Ecto neural progenitor cell (in vitro differentiated cells): ENCODE measurements around the gene KRTAP9-2.
"Not testable (repeated sequence)": the region's sequence is repeated elsewhere in the genome, so short reads cannot be mapped to it uniquely, and the experiment has no call there.

Experiments used
- DNase-seq: peaks from one replicate; pipeline ENCODE4 v3.0.0-alpha.2; 2018; ENCODE audit warnings: low spot score

The KRTAP9-2 gene

GRCh38 chr17:41226598-41227095 is at the start of gene KRTAP9-2:
TSS of gene KRTAP9-2 (plus strand) at chr17:41226648. CDS start at chr17:41226655, 7 bp downstream.
- not testable (repeated sequence) for DNase-seq

GRCh38 chr17:41176744-41177387 is 49.6 kb upstream of the KRTAP9-2 start:
- DNase-seq = no peak

- no peak for DNase-seq
These were observed 48.6 kb upstream of the KRTAP9-2 start, which contains the start of gene KRTAP4-2 for GRCh38 chr17:41177727-41178271. TSS of gene KRTAP4-2 (minus strand) at chr17:41178221. CDS start at chr17:41178164, 57 bp downstream.

- no peak for DNase-seq
These were observed 48.1 kb upstream of the KRTAP9-2 start for GRCh38 chr17:41178341-41178740.

GRCh38 chr17:41178843-41179616 is 47.4 kb upstream of the KRTAP9-2 start:
- DNase-seq = no peak

GRCh38 chr17:41184480-41184961 is 41.9 kb upstream of the KRTAP9-2 start, which contains the start of gene KRTAP4-1:
TSS of gene KRTAP4-1 (minus strand) at chr17:41184911. CDS start at chr17:41184854, 57 bp downstream.
- no peak for DNase-seq

- no peak for DNase-seq
These were observed 41.4 kb upstream of the KRTAP9-2 start for GRCh38 chr17:41185001-41185400.

GRCh38 chr17:41186872-41187271 is 39.6 kb upstream of the KRTAP9-2 start:
- DNase-seq = no peak

- DNase-seq = not testable (repeated sequence)
These were observed 36.6 kb upstream of the KRTAP9-2 start, which contains the start of gene KRTAP9-1 for GRCh38 chr17:41189837-41190318. TSS of gene KRTAP9-1 (plus strand) at chr17:41189887. CDS start at chr17:41189887, 0 bp downstream.

- DNase-seq = no peak
These were observed 36.1 kb upstream of the KRTAP9-2 start for GRCh38 chr17:41190328-41190727.

GRCh38 chr17:41196068-41196467 is 30.4 kb upstream of the KRTAP9-2 start:
- DNase-seq = no peak

GRCh38 chr17:41199421-41200078 is 26.9 kb upstream of the KRTAP9-2 start:
- no peak for DNase-seq

GRCh38 chr17:41211845-41212466 is 14.5 kb upstream of the KRTAP9-2 start:
- no peak for DNase-seq

GRCh38 chr17:41212524-41213169 is 13.8 kb upstream of the KRTAP9-2 start:
- no peak for DNase-seq

GRCh38 chr17:41215681-41216080 is 10.8 kb upstream of the KRTAP9-2 start:
- DNase-seq = no peak

GRCh38 chr17:41223821-41224220 is 2.6 kb upstream of the KRTAP9-2 start:
- DNase-seq = no peak

- no peak for DNase-seq
These were observed 397 bp upstream of the KRTAP9-2 start for GRCh38 chr17:41226051-41226450.

GRCh38 chr17:41230094-41230493 is 3.6 kb downstream of the KRTAP9-2 start:
- DNase-seq = no peak

GRCh38 chr17:41231731-41232130 is 5.3 kb downstream of the KRTAP9-2 start:
- DNase-seq = no peak

- not testable (repeated sequence) for DNase-seq
These were observed 6.1 kb downstream of the KRTAP9-2 start, which contains the start of gene KRTAP9-3 for GRCh38 chr17:41232399-41233105. TSS of gene KRTAP9-3 (plus strand) at chr17:41232449. CDS start at chr17:41232502, 53 bp downstream.
